HepG2 (cell line): Measurements from ENCODE around the gene SRSF6. TPM values are rescaled to one million over a fixed set of nuclear protein-coding genes. Genes with fewer than 3 reads are reported as not detected.

Experiments used
- DNMT3B ChIP-seq: conservative IDR thresholded peaks from 2 replicates; pipeline ENCODE4 v1.6.1; 2016; ENCODE audit warnings: missing biosample characterization, control low read depth
- ETV6 ChIP-seq: sonication (generic); formaldehyde crosslinking; conservative IDR thresholded peaks from 2 replicates; pipeline ENCODE4 v1.4.0; 2020; ENCODE audit warnings: missing genetic modification reagents
- FOXO4 ChIP-seq: sonication (generic); formaldehyde crosslinking; conservative IDR thresholded peaks from 2 replicates; pipeline ENCODE4 v1.8.1; 2023; ENCODE audit warnings: missing genetic modification reagents
- MED1 ChIP-seq: sonication (generic); formaldehyde crosslinking; IDR thresholded peaks from 2 replicates; pipeline ENCODE4 v1.4.0; 2020; ENCODE audit warnings: missing genetic modification reagents
- MYC ChIP-seq: sonication (generic); formaldehyde crosslinking; IDR thresholded peaks from 2 replicates; pipeline ENCODE4 v1.9.0; 2021; ENCODE audit warnings: missing genetic modification reagents, borderline replicate concordance
- NBN ChIP-seq: fragments of 450-650 bp; conservative IDR thresholded peaks from 2 replicates; pipeline ENCODE4 v1.6.1; 2017
- TCF12 ChIP-seq, 2 experiments: fragments of 450-650 bp in 1 of 2; sonication (generic) in 1 of 2; formaldehyde crosslinking in 1 of 2; IDR thresholded peaks; 2 replicates each; pipeline versions ENCODE4 v1.6.1 to v1.8.0; 2017 to 2022; ENCODE audit warnings: antibody characterized with exemption in 1 of 2, mild to moderate bottlenecking in 1 of 2, missing genetic modification reagents in 1 of 2, moderate library complexity in 1 of 2
- ZNF12 ChIP-seq: sonication (generic); formaldehyde crosslinking; IDR thresholded peaks from 2 replicates; pipeline ENCODE4 v1.5.0; 2020; ENCODE audit warnings: missing genetic modification reagents
- ZNF124 ChIP-seq: sonication (generic); formaldehyde crosslinking; IDR thresholded peaks from 2 replicates; pipeline ENCODE4 v1.4.0; 2020; ENCODE audit warnings: missing genetic modification reagents
- ZNF136 ChIP-seq: sonication (generic); formaldehyde crosslinking; IDR thresholded peaks from 2 replicates; pipeline ENCODE4 v1.8.1; 2022; ENCODE audit warnings: low read depth, mild to moderate bottlenecking, moderate library complexity, missing genetic modification reagents
- ZNF230 ChIP-seq: sonication (generic); formaldehyde crosslinking; IDR thresholded peaks from 2 replicates; pipeline ENCODE4 v1.4.0; 2020; ENCODE audit warnings: mild to moderate bottlenecking, missing genetic modification reagents
- ZNF3 ChIP-seq: IDR thresholded peaks from 2 replicates; pipeline ENCODE4 v1.7.0; 2017; ENCODE audit warnings: inconsistent platforms
- ZNF30 ChIP-seq: sonication (generic); formaldehyde crosslinking; IDR thresholded peaks from 2 replicates; pipeline ENCODE4 v1.5.0; 2020; ENCODE audit warnings: mild to moderate bottlenecking, missing genetic modification reagents
- ZNF414 ChIP-seq: sonication (generic); formaldehyde crosslinking; IDR thresholded peaks from 2 replicates; pipeline ENCODE4 v1.5.0; 2020; ENCODE audit warnings: missing genetic modification reagents
- polyA plus RNA-seq, 8 experiments: library from polyadenylated mRNA; depleted of rRNA in 3 of 8; stranded (reverse) in 7 of 8; unstranded in 1 of 8; fragments of >200 nt; fragmentation: Illumina TruSeq in 4 of 8; extraction: Trizol in 4 of 8; gene quantifications; 2 replicates each; pipeline versions ENCODE4 v1.2.1 to v1.2.3, GENCODE V29; 2011 to 2016; ENCODE audit warnings: low read depth in 4 of 8, missing spikeins in 1 of 8, mixed read lengths in 1 of 8; ENCODE audit not compliant: insufficient read depth in 1 of 8
- total RNA-seq, 5 experiments: library from RNA; depleted of rRNA; stranded (reverse); fragments of >200 nt; fragmentation: Illumina TruSeq; extraction: Trizol; gene quantifications; 2 replicates each; pipeline ENCODE4 v1.2.3, GENCODE V29; 2016; ENCODE audit warnings: low read depth in 1 of 5
- TF ChIP-seq, protein P1 (sequence below): IDR thresholded peaks from 2 replicates; pipeline ENCODE4 v1.4.0; 2020; ENCODE audit warnings: mild to moderate bottlenecking, missing genetic modification reagents
- TF ChIP-seq, protein P2 (sequence below): sonication (generic); formaldehyde crosslinking; conservative IDR thresholded peaks from 2 replicates; pipeline ENCODE4 v1.4.0; 2020; ENCODE audit warnings: missing genetic modification reagents
- TF ChIP-seq, protein P3 (sequence below): sonication (generic); formaldehyde crosslinking; IDR thresholded peaks from 2 replicates; pipeline ENCODE4 v1.8.1; 2023; ENCODE audit warnings: mild to moderate bottlenecking, inconsistent platforms, moderate library complexity, missing genetic modification reagents, borderline replicate concordance
- TF ChIP-seq, protein P4 (sequence below): sonication (generic); formaldehyde crosslinking; IDR thresholded peaks from 2 replicates; pipeline ENCODE4 v1.4.0; 2020; ENCODE audit warnings: missing genetic modification reagents, borderline replicate concordance

SRSF6 gene
- total and polyA plus RNA-seq, 2 of the 13 experiments (the other 11 are each of a cell fraction or from before 2014, with no cell fraction given): 156 to 194 TPM

DNA sequence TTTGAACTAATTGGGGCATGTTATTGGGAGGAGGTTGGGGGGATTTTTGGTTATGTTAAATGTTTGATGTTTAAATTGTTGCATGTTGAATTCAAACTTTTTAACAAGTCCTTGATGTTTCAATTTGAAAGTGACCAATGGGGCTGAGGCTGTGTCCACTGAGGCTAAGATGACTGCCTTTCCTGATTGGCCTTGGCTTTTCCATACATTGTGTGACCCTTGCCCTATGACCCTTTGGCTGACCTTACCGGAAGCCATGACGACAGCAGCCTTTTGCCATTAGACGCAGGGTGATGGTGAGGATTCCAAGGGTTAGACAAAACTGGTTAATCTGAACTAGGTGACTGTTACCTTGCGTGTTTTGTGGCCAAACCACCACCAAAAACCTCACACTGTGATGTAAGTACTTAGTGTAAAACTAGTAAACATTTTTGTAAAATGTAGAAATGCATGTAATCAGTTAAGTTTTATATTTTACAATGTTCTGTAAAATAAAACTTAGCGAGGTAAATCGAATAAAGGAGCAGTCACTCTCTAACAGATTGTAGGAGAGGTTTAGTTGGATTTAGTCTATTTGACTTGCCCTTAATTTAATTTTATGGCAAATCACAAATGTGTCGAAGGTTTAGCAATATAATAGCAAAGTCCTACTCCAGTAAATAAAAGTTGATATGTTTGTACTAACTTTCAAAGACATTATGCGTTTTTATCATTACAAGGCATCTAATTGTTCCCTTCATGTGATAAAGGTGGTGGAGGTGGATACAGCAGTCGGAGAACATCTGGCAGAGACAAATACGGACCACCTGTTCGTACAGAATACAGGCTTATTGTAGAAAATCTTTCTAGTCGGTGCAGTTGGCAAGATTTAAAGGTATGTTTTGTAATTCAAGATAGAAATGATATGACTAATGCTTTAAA lies 1.6 kb downstream of the SRSF6 start (continued):
- TF ChIP-seq, protein P1, sequence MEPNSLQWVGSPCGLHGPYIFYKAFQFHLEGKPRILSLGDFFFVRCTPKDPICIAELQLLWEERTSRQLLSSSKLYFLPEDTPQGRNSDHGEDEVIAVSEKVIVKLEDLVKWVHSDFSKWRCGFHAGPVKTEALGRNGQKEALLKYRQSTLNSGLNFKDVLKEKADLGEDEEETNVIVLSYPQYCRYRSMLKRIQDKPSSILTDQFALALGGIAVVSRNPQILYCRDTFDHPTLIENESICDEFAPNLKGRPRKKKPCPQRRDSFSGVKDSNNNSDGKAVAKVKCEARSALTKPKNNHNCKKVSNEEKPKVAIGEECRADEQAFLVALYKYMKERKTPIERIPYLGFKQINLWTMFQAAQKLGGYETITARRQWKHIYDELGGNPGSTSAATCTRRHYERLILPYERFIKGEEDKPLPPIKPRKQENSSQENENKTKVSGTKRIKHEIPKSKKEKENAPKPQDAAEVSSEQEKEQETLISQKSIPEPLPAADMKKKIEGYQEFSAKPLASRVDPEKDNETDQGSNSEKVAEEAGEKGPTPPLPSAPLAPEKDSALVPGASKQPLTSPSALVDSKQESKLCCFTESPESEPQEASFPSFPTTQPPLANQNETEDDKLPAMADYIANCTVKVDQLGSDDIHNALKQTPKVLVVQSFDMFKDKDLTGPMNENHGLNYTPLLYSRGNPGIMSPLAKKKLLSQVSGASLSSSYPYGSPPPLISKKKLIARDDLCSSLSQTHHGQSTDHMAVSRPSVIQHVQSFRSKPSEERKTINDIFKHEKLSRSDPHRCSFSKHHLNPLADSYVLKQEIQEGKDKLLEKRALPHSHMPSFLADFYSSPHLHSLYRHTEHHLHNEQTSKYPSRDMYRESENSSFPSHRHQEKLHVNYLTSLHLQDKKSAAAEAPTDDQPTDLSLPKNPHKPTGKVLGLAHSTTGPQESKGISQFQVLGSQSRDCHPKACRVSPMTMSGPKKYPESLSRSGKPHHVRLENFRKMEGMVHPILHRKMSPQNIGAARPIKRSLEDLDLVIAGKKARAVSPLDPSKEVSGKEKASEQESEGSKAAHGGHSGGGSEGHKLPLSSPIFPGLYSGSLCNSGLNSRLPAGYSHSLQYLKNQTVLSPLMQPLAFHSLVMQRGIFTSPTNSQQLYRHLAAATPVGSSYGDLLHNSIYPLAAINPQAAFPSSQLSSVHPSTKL (CRISPR knock-in tag): peak; percentile 19; the same call in 1 of the 2 replicates
- no peak for TF ChIP-seq FOXO4 (CRISPR knock-in tag)
- no peak for TF ChIP-seq ZNF124 (CRISPR knock-in tag)
- TF ChIP-seq MYC (CRISPR knock-in tag): no peak
- TF ChIP-seq, protein P2, sequence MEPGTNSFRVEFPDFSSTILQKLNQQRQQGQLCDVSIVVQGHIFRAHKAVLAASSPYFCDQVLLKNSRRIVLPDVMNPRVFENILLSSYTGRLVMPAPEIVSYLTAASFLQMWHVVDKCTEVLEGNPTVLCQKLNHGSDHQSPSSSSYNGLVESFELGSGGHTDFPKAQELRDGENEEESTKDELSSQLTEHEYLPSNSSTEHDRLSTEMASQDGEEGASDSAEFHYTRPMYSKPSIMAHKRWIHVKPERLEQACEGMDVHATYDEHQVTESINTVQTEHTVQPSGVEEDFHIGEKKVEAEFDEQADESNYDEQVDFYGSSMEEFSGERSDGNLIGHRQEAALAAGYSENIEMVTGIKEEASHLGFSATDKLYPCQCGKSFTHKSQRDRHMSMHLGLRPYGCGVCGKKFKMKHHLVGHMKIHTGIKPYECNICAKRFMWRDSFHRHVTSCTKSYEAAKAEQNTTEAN (CRISPR knock-in tag): no peak
- TF ChIP-seq, protein P3, sequence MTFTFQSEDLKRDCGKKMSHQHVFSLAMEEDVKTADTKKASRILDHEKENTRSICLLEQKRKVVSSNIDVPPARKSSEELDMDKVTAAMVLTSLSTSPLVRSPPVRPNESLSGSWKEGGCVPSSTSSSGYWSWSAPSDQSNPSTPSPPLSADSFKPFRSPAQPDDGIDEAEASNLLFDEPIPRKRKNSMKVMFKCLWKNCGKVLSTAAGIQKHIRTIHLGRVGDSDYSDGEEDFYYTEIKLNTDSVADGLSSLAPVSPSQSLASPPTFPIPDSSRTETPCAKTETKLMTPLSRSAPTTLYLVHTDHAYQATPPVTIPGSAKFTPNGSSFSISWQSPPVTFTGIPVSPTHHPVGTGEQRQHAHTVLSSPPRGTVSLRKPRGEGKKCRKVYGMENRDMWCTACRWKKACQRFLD: no peak
- TF ChIP-seq ZNF3: no peak
- TF ChIP-seq ZNF30 (CRISPR knock-in tag): no peak
- TF ChIP-seq, protein P4, sequence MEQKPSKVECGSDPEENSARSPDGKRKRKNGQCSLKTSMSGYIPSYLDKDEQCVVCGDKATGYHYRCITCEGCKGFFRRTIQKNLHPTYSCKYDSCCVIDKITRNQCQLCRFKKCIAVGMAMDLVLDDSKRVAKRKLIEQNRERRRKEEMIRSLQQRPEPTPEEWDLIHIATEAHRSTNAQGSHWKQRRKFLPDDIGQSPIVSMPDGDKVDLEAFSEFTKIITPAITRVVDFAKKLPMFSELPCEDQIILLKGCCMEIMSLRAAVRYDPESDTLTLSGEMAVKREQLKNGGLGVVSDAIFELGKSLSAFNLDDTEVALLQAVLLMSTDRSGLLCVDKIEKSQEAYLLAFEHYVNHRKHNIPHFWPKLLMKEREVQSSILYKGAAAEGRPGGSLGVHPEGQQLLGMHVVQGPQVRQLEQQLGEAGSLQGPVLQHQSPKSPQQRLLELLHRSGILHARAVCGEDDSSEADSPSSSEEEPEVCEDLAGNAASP (CRISPR knock-in tag): no peak
- no peak for TF ChIP-seq DNMT3B (CRISPR knock-in tag)
- TF ChIP-seq ZNF12 (CRISPR knock-in tag): no peak
- TF ChIP-seq MED1 (CRISPR knock-in tag): no peak
- no peak for TF ChIP-seq ETV6 (CRISPR knock-in tag)
- no peak for TF ChIP-seq NBN
- no peak for TF ChIP-seq ZNF136 (CRISPR knock-in tag)
- no peak for TF ChIP-seq ZNF414 (CRISPR knock-in tag)
- TF ChIP-seq ZNF230 (CRISPR knock-in tag): no peak
- TF ChIP-seq TCF12 (IDR thresholded peaks at IDR 0.05): no peak
- no peak for TF ChIP-seq TCF12 (CRISPR knock-in tag; IDR thresholded peaks at IDR 0.05)
